HepG2 (cell line): Measurements from ENCODE around the gene TFCP2L1. TPM values are rescaled to one million over a fixed set of nuclear protein-coding genes. Genes with fewer than 3 reads are reported as not detected.

Source experiments
- ZBTB2 ChIP-seq: sonication (generic); formaldehyde crosslinking; IDR thresholded peaks from 2 replicates; pipeline ENCODE4 v1.8.0; 2022; ENCODE audit warnings: low read depth, missing genetic modification reagents
- polyA plus RNA-seq, 8 experiments: library from polyadenylated mRNA; depleted of rRNA in 3 of 8; stranded (reverse) in 7 of 8; unstranded in 1 of 8; fragments of >200 nt; fragmentation: Illumina TruSeq in 4 of 8; extraction: Trizol in 4 of 8; gene quantifications; 2 replicates each; pipeline versions ENCODE4 v1.2.1 to v1.2.3, GENCODE V29; 2011 to 2016; ENCODE audit warnings: low read depth in 4 of 8, missing spikeins in 1 of 8, mixed read lengths in 1 of 8; ENCODE audit not compliant: insufficient read depth in 1 of 8
- total RNA-seq, 5 experiments: library from RNA; depleted of rRNA; stranded (reverse); fragments of >200 nt; fragmentation: Illumina TruSeq; extraction: Trizol; gene quantifications; 2 replicates each; pipeline ENCODE4 v1.2.3, GENCODE V29; 2016; ENCODE audit warnings: low read depth in 1 of 5
- TF ChIP-seq, protein P1 (sequence below): sonication (generic); formaldehyde crosslinking; IDR thresholded peaks from one replicate; pipeline ENCODE4 v1.5.1; 2020; ENCODE audit warnings: mild to moderate bottlenecking, missing genetic modification reagents; ENCODE audit errors: not compliant biosample characterization

The TFCP2L1 gene
- total and polyA plus RNA-seq, 2 of the 13 experiments (the other 11 are each of a cell fraction or from before 2014, with no cell fraction given) = under 0.01 TPM; not detected in 1

GRCh38 chr2:121184248-121184862 lies 100.6 kb downstream of the TFCP2L1 start (continued):
- TF ChIP-seq, protein P1, sequence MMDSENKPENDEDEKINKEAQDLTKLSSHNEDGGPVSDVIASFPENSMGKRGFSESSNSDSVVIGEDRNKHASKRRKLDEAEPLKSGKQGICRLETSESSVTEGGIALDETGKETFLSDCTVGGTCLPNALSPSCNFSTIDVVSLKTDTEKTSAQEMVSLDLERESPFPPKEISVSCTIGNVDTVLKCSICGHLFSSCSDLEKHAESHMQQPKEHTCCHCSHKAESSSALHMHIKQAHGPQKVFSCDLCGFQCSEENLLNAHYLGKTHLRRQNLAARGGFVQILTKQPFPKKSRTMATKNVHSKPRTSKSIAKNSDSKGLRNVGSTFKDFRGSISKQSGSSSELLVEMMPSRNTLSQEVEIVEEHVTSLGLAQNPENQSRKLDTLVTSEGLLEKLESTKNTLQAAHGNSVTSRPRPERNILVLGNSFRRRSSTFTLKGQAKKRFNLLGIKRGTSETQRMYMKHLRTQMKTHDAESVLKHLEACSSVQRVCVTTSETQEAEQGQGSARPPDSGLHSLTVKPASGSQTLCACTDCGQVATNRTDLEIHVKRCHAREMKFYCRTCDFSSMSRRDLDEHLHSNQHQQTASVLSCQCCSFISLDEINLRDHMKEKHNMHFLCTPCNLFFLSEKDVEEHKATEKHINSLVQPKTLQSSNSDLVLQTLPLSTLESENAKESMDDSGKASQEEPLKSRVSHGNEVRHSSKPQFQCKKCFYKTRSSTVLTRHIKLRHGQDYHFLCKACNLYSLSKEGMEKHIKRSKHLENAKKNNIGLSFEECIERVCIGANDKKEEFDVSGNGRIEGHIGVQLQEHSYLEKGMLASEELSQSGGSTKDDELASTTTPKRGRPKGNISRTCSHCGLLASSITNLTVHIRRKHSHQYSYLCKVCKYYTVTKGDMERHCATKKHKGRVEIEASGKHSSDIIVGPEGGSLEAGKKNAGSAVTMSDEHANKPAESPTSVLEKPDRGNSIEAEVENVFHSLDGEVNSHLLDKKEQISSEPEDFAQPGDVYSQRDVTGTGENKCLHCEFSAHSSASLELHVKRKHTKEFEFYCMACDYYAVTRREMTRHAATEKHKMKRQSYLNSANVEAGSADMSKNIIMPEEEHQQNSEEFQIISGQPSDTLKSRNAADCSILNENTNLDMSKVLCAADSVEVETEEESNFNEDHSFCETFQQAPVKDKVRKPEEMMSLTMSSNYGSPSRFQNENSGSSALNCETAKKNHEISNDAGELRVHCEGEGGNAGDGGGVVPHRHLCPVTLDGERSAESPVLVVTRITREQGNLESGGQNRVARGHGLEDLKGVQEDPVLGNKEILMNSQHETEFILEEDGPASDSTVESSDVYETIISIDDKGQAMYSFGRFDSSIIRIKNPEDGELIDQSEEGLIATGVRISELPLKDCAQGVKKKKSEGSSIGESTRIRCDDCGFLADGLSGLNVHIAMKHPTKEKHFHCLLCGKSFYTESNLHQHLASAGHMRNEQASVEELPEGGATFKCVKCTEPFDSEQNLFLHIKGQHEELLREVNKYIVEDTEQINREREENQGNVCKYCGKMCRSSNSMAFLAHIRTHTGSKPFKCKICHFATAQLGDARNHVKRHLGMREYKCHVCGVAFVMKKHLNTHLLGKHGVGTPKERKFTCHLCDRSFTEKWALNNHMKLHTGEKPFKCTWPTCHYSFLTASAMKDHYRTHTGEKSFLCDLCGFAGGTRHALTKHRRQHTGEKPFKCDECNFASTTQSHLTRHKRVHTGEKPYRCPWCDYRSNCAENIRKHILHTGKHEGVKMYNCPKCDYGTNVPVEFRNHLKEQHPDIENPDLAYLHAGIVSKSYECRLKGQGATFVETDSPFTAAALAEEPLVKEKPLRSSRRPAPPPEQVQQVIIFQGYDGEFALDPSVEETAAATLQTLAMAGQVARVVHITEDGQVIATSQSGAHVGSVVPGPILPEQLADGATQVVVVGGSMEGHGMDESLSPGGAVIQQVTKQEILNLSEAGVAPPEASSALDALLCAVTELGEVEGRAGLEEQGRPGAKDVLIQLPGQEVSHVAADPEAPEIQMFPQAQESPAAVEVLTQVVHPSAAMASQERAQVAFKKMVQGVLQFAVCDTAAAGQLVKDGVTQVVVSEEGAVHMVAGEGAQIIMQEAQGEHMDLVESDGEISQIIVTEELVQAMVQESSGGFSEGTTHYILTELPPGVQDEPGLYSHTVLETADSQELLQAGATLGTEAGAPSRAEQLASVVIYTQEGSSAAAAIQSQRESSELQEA (CRISPR knock-in tag) = no peak
- TF ChIP-seq ZBTB2 (CRISPR knock-in tag) = no peak
